ENCODE data around the gene IFT88. TPM values are rescaled to one million over a fixed set of nuclear protein-coding genes. Genes with fewer than 3 reads are reported as not detected.

The IFT88 gene
- total RNA-seq, 2 donors from 2014 or later = 1.6 to 4.1 TPM

GRCh38 chr13:20588529-20589110 is 21.7 kb downstream of the IFT88 start:
- peaks cover 0 to 6% of the 10 kb centered on the region in 2 donors for H3K9me3 Mint-ChIP-seq

GRCh38 chr13:20590561-20590960 is 23.6 kb downstream of the IFT88 start:
- no peak overlapping the region for H3K27ac Mint-ChIP-seq
- no peaks in the 10 kb centered on the region for H3K9me3 Mint-ChIP-seq
- no peak for ATAC-seq
- H3K36me3 Mint-ChIP-seq = peaks cover 0 to under 1% of the 10 kb centered on the region in 2 donors
- DNase-seq (ENCODE audit: low spot score in 2 of 2) = no peak

More at GRCh38 chr13:20588529-20589110, 21.7 kb downstream of the IFT88 start:
- ATAC-seq = no peak
- no peak for DNase-seq (ENCODE audit: low spot score in 2 of 2)
- no peak overlapping the region for H3K27ac Mint-ChIP-seq
- peaks cover 9 to 16% of the 10 kb centered on the region in 2 donors for H3K36me3 Mint-ChIP-seq

DNA sequence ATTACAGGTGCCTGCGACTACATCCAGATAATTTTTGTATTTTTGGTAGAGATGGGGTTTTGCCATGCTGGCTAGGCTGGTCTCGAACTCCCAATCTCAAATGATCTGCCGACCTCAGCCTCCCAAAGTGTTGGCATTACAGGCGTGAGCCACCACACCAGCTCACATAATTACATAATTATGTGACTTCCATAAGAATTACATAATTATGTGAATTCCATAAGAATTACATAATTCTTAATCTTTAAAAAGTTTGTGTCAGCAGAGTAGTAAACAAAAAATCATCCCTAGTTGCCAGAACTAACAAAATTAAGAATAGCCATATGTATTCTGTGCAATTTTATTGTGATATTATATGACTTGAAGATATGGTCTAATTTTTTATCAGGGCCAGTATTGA is 25.6 kb downstream of the IFT88 start:
- Mint-ChIP-seq H3K36me3 (no peaks in the 10 kb centered on the region), H3K9me3 (no peaks in the 10 kb centered on the region), H3K27ac (no peak overlapping the region)
- DNase-seq (ENCODE audit: low spot score in 2 of 2) = no peak
- ATAC-seq = no peak

GRCh38 chr13:20594280-20594679 is 27.3 kb downstream of the IFT88 start:
- no peaks in the 10 kb centered on the region for H3K9me3 Mint-ChIP-seq
- H3K36me3 Mint-ChIP-seq = no peaks in the 10 kb centered on the region
- DNase-seq (ENCODE audit: low spot score in 2 of 2) (no peak), ATAC-seq (no peak)
- no peak overlapping the region for H3K27ac Mint-ChIP-seq

DNA sequence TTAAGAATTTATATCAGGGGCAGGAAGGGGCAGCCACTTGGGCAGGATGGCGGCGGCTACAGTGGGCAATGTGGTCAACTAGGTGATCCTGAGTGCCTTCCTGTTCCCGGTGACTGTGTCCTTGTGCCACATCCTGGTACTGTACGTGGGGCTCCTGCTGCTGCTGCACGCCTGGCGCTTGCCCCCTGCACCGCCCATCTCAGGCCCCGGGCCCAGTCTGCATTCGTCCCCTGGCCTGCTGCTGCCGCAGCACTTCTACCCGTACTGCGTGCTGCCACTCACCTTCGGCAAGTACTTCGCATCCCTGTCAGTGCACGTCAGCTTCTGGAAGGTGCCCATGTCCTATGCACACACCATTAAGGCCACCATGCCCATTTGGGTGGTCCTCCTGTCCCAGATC is 40.1 kb downstream of the IFT88 start:
- DNase-seq (ENCODE audit: low spot score in 2 of 2) = no peak
- no peak overlapping the region for H3K27ac Mint-ChIP-seq
- H3K36me3 Mint-ChIP-seq = peaks cover 0 to 7% of the 10 kb centered on the region in 2 donors
- H3K9me3 Mint-ChIP-seq = no peaks in the 10 kb centered on the region
- no peak for ATAC-seq

DNA sequence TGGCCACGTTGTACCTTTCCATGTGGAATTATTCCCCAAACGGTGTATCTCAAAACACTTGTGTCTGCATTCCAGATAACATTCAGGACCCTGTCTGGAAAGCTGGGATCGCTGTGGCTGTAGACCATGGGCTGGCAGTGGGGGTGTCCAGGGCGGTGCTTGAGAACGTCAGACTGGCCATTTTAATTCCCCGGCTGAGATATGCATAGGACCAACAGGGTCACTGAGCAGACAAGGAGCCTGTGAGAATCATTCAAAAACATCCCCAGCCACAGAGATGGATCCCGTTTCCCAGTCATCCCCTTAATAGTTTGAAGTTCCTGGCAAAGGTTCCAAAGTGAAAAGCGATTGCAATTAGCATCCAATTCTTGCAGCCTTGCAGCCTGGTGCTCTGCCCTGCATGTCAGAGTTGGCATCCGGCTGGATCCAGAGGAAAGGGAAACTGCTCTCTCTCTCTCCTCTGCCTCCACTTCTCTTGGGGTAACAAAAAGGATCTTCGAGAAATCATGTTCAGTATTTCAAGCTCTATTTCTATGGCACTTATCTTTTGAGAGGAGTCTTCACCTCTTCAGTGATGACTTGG is 41.6 kb downstream of the IFT88 start:
- peaks cover 0 to 7% of the 10 kb centered on the region in 2 donors for H3K36me3 Mint-ChIP-seq
- DNase-seq (ENCODE audit: low spot score in 2 of 2) = no peak
- no peaks in the 10 kb centered on the region for H3K9me3 Mint-ChIP-seq
- ATAC-seq = no peak
- no peak overlapping the region for H3K27ac Mint-ChIP-seq

DNA sequence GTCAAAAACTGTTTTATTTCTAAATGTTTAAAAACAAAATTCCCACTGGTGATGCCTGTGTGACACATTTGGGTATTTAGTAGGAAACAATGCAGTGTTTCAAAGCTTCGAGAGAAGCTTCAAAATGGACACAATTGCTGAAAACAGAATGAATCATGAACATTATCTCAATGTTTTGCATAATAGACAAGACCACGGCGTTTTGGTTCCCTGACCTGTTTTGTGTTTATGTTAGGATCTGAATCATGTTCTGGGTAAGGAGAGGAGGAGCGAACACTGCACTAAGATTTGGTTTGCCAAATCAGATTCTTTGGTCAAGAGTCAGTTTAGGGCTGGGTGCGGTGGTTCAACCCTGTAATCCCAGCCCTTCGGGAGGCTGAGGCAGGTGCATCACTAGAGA is 42.2 kb downstream of the IFT88 start:
- DNase-seq (ENCODE audit: low spot score in 2 of 2) (no peak), ATAC-seq (no peak)
- peaks cover 0 to 7% of the 10 kb centered on the region in 2 donors for H3K36me3 Mint-ChIP-seq
- H3K9me3 Mint-ChIP-seq = no peaks in the 10 kb centered on the region
- peak overlapping the region in 1 of 2 donors; percentile 7 for H3K27ac Mint-ChIP-seq

DNA sequence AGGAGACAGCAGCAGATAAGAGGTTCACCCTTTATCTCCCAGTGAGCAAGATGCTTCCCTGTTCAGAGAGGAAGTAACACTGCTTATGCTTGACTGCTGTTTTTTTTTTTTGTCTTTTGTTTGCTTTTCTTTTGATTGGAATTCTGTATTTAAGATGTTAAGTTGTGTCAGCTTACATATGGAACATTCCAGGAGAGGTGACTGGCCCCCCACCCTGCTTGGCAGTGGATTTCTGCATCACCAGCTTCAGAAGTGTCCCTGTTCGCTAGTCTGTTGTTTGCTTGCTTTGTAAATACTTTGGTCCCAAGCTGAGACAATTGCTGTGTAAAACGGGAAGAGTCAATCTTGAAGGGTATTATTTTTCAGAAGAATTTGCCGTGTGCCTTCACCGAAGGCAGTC is 43.0 kb downstream of the IFT88 start:
- DNase-seq (ENCODE audit: low spot score in 2 of 2) (no peak), ATAC-seq (no peak)
- no peaks in the 10 kb centered on the region for H3K9me3 Mint-ChIP-seq
- peaks cover 0 to 7% of the 10 kb centered on the region in 2 donors for H3K36me3 Mint-ChIP-seq
- H3K27ac Mint-ChIP-seq = no peak overlapping the region

- ATAC-seq (no peak), DNase-seq (ENCODE audit: low spot score in 2 of 2) (no peak)
- H3K9me3 Mint-ChIP-seq = no peaks in the 10 kb centered on the region
- no peaks in the 10 kb centered on the region for H3K36me3 Mint-ChIP-seq
- H3K27ac Mint-ChIP-seq = no peak overlapping the region
These were observed 49.3 kb downstream of the IFT88 start for GRCh38 chr13:20616059-20616797.

DNA sequence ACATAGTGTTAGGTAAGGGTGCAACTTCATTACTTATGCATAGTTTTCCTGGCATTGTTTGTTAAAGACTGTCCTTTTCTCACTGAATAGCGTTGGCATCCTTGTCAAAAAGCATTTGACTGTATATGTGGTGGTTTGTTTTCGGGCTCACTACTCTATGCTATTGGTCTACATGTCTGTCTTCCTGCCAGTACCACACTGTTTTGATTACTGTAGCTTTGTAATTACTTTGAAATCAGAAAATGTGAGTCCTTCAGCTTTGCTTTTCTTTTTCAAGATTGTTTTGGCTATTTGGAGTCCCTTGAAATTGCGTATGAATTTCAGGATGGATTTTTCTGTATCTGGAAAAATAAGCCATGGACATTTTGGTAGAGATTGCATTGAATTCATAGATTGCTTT is 56.0 kb downstream of the IFT88 start:
- ATAC-seq (no peak), DNase-seq (ENCODE audit: low spot score in 2 of 2) (no peak)
- Mint-ChIP-seq H3K27ac (no peak overlapping the region), H3K9me3 (no peaks in the 10 kb centered on the region), H3K36me3 (peaks cover 5 to 19% of the 10 kb centered on the region in 2 donors)

DNA sequence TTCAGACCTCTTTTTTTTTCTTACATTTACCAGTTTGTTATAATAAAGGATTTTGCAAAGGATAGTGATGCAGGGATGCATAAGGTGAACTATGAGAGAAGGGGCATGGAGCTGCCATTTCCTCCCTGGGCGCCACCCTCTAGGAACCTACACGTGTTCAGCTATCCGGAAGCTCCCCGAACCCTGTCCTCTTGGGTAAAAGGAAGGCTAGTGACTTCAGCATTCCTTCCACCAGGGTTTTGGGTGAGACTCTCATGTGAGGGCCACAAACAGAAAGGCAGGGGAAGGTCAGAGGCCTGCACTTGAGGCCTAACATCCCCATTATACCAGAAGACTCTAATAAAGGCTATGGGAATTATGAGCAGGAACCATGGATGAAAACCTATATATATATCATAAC is 57.3 kb downstream of the IFT88 start:
- no peak for ATAC-seq
- H3K9me3 Mint-ChIP-seq = no peaks in the 10 kb centered on the region

DNA sequence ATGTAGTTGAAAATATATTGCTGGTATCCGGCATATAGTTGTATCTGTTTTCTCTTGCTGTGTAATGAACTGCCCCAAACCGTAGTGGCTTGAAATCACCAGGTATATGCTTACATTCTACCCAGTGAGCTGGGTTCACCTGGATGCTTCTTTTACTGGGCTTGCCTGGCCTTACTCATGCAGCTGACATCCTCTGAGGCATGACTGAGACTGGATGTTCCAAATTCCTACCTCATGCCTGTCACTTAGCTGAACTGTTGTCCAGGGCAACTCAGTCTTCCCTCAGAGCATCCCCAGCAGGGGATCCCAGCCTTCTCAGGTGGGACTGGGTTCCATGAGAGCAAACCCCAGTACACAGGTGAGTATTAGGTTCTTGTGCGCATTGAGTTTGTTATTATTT is 66.8 kb downstream of the IFT88 start:
- no peak for ATAC-seq
- H3K36me3 Mint-ChIP-seq = peaks cover 0 to 12% of the 10 kb centered on the region in 2 donors

More for the DNA sequence above, 57.3 kb downstream of the IFT88 start:
- Mint-ChIP-seq H3K27ac (no peak overlapping the region), H3K36me3 (peaks cover 5 to 19% of the 10 kb centered on the region in 2 donors)
- DNase-seq (ENCODE audit: low spot score in 2 of 2) = no peak

DNA sequence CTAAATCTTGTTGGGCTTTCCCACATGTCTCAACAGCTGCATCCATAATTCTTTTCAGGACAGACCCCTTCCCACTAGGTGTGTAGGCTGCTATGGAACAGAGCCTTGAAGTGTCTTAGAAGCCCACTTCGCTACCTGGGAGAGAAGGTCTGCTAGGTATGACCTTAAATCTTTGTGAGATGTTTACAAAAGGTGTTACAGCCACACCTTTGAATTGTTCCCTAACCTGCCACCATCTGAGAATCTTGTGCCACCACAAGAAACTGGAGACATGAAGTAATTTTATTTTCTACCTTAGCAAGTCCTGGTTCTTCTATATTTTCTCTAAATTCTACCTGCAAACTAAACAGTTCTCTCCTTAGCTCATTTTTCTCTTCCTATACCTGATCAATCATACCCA is 69.1 kb downstream of the IFT88 start:
- no peak for DNase-seq (ENCODE audit: low spot score in 2 of 2)
- Mint-ChIP-seq H3K9me3 (no peaks in the 10 kb centered on the region), H3K36me3 (peaks cover 0 to 9% of the 10 kb centered on the region in 2 donors), H3K27ac (no peak overlapping the region)
- no peak for ATAC-seq

More for the DNA sequence above, 66.8 kb downstream of the IFT88 start:
- Mint-ChIP-seq H3K9me3 (no peaks in the 10 kb centered on the region), H3K27ac (no peak overlapping the region)
- no peak for DNase-seq (ENCODE audit: low spot score in 2 of 2)

DNA sequence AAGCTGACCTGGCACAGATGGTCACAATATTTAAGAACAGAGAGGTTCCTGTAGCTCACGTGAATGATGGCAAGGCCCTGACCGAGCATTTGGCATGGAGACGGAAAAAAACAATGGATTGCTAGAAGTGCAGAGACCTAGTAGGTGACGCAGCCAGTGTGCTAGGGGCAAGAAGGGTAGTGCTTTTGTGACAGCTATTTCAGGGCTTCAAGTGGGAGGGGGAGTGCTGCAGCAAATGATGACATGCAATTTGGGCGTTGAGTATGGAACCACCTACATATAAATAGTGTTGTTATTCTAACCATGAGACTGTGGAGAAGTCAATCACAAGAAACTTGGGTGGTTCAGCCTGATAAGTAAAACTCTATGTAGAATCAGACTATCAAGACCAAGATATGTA is 70.9 kb downstream of the IFT88 start:
- DNase-seq (ENCODE audit: low spot score in 2 of 2) = no peak
- no peaks in the 10 kb centered on the region for H3K9me3 Mint-ChIP-seq
- no peak overlapping the region for H3K27ac Mint-ChIP-seq
- ATAC-seq = no peak
- H3K36me3 Mint-ChIP-seq = peaks cover 0 to 6% of the 10 kb centered on the region in 2 donors

- ATAC-seq = no peak
These were observed 80.8 kb downstream of the IFT88 start for GRCh38 chr13:20647758-20648157.

DNA sequence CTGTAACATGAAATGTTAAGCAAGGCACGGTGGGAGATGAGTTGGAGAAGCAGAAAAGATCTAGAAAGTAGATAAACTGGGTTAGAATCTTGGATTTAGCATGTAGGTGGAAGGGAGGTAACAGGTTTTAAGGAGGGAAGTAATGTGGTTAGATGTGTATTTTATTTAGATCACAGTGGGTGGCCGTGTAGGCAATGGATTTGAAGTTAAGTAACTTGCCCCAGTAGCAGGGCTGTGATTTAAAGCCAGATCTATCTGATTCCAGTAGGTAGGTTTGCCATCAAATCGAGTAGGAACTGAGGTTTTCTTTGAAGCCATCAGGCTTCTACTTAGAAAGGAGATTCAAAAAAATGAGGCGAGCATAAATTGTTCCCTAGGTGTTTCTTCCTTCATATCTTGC is 86.0 kb downstream of the IFT88 start:
- no peak for DNase-seq (ENCODE audit: low spot score in 2 of 2)
- ATAC-seq = no peak
- Mint-ChIP-seq H3K36me3 (no peaks in the 10 kb centered on the region), H3K9me3 (no peaks in the 10 kb centered on the region), H3K27ac (peak overlapping the region in 1 of 2 donors; percentile 5)

More at GRCh38 chr13:20647758-20648157, 80.8 kb downstream of the IFT88 start:
- DNase-seq (ENCODE audit: low spot score in 2 of 2) = no peak
- Mint-ChIP-seq H3K27ac (no peak overlapping the region), H3K36me3 (peaks cover 0 to 14% of the 10 kb centered on the region in 2 donors), H3K9me3 (peaks cover 0 to 6% of the 10 kb centered on the region in 2 donors)

DNA sequence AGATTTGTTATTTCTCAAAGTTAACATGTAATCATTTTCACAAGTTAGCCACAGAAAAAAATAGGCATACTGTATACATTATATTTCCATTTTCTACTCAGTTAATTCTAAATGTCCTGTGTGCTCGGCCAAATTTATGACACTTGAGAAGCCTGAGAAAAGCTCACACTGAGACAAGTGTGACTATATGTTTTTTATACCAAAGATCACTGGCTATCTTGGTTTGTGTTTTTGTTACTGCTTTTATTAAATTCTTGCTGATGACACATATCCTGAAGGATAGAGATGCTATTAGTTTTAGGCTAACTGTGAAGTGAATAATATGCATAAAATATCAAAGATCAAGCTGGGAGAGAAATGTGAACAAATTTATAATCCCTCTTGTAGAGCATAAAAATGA is 87.2 kb downstream of the IFT88 start:
- no peak for DNase-seq (ENCODE audit: low spot score in 2 of 2)
- no peak overlapping the region for H3K27ac Mint-ChIP-seq
- H3K9me3 Mint-ChIP-seq = no peaks in the 10 kb centered on the region
- no peaks in the 10 kb centered on the region for H3K36me3 Mint-ChIP-seq
- no peak for ATAC-seq

Measured in activated naive CD4-positive, alpha-beta T cell treated with anti-CD3 and anti-CD28 coated beads, Interleukin-2, amount 50 U/mL, for 72 hours (primary cell).